Aorta (tissue), 5 donors: ENCODE measurements around the gene ZNF141. TPM values are rescaled to one million over a fixed set of nuclear protein-coding genes. Genes with fewer than 3 reads are reported as not detected.
"Not testable (repeated sequence)": the region's sequence is repeated elsewhere in the genome, so short reads cannot be mapped to it uniquely, and the experiment has no call there.

Experiments
- ATAC-seq: fragments of 200-7000 bp; cut with Tn5 transposase; one replicate; pipeline ENCODE4 v1.9.1; 2022; ENCODE audit warnings: moderate library complexity; ENCODE audit not compliant: low FRiP score
- DNase-seq, 2 donors: peaks; one replicate each; pipeline ENCODE4 v3.0.0-alpha.2; 2020
- H3K27ac ChIP-seq, 2 donors: one replicate each; pipeline ENCODE4 v1.5.1; 2013; ENCODE audit warnings: low read length in 2 of 2, mild to moderate bottlenecking in 2 of 2, moderate library complexity in 2 of 2, control low read depth in 1 of 2, inconsistent platforms in 1 of 2, low read depth in 1 of 2
- H3K27me3 ChIP-seq, 2 donors: one replicate each; pipeline ENCODE4 v1.6.1; 2013; ENCODE audit warnings: control low read depth in 1 of 2, low read length in 1 of 2, mild to moderate bottlenecking in 1 of 2, moderate library complexity in 1 of 2; ENCODE audit not compliant: insufficient read depth in 2 of 2, control insufficient read depth in 1 of 2
- H3K36me3 ChIP-seq, 2 donors: one replicate each; pipeline ENCODE4 v1.6.1; 2013; ENCODE audit warnings: control low read depth in 1 of 2, low read length in 1 of 2, mild to moderate bottlenecking in 1 of 2; ENCODE audit not compliant: insufficient read depth in 2 of 2, control insufficient read depth in 1 of 2
- H3K4me1 ChIP-seq, 2 donors: one replicate each; pipeline ENCODE4 v1.6.1; 2013; ENCODE audit warnings: low read length in 2 of 2, control low read depth in 1 of 2, mild to moderate bottlenecking in 1 of 2, moderate library complexity in 1 of 2; ENCODE audit not compliant: insufficient read depth in 2 of 2, control insufficient read depth in 1 of 2
- H3K4me3 ChIP-seq, 2 donors: one replicate each; pipeline ENCODE4 v1.5.1; 2013; ENCODE audit warnings: low read length in 2 of 2, control low read depth in 1 of 2, mild to moderate bottlenecking in 1 of 2
- H3K9me3 ChIP-seq: one replicate; pipeline ENCODE4 v1.6.1; 2013; ENCODE audit warnings: mild to moderate bottlenecking, low read length; ENCODE audit not compliant: control insufficient read depth
- WGBS, 2 donors: extraction: QIAGEN DNeasy Blood & Tissue Kit; methylation state at CpG; one replicate each; pipeline ENCODE4 v1.1.7; 2013; 5-methylcytosine and 5-hydroxymethylcytosine counted together
- intact Hi-C, 2 donors: fragments of 100-400 bp; cut with DNase I; formaldehyde crosslinking; loops; one replicate each; pipeline versions ENCODE4 v1.14.2 to v1.15.0; 2022
- polyA plus RNA-seq, 2 donors: library from polyadenylated mRNA; stranded (reverse); fragments of 200-250 nt; gene quantifications; one replicate each; pipeline ENCODE4 v1.2.3, GENCODE V29; 2013
- total RNA-seq, 2 donors: library from RNA; stranded (reverse); fragmentation: NEBNext Ultra II Directional; extraction: Animal tissue kit (Norgen Biotek cat#: 25700); gene quantifications; one replicate each; pipeline ENCODE4 v1.2.1, GENCODE V29; 2021
- donor health status: healthy with polysubstance abuse.
- donor health status: Bipolar disorder and iron deficiency.
- donor health status: DM: no; HTN: no; CAD: no.
- donor health status: DM: no; HTN: no; CAD: no.
- donor health status: DM: yes; HTN: yes; CAD: no.

Gene ZNF141
- total and polyA plus RNA-seq, 4 donors = 1.6 to 29.7 (median 13.3) TPM

- Histone ChIP-seq H3K27me3 (no peaks in the 10 kb centered on the region), H3K27ac (no peak overlapping the region), H3K4me3 (no peak overlapping the region), H3K9me3 (peaks cover 18% of the 10 kb centered on the region), H3K4me1 (no peaks in the 10 kb centered on the region), H3K36me3 (peaks cover 3 to 8% of the 10 kb centered on the region in 2 donors)
- ATAC-seq = no peak
- intact Hi-C loops = loop anchor here in 1 of 2 donors (10.0 kb wide), 1 partner anchor 72 kb away; no protein-coding TSS in a partner anchor
- DNase-seq = no peak
- WGBS, 2 donors = 97% methylated on average over 7 of the region's 7 CpGs
Observed at GRCh38 chr4:373062-373839, 35.6 kb downstream of the ZNF141 start.

GRCh38 chr4:374298-375160 lies 36.9 kb downstream of the ZNF141 start:
- DNase-seq (no peak), ATAC-seq (no peak)
- intact Hi-C loops = loop anchor here in 1 of 2 donors (10.0 kb wide), 1 partner anchor 70 kb away; no protein-coding TSS in a partner anchor
- H3K4me1 ChIP-seq = no peaks in the 10 kb centered on the region
- no peak overlapping the region for H3K27ac ChIP-seq
- peaks cover 2 to 8% of the 10 kb centered on the region in 2 donors for H3K36me3 ChIP-seq
- peak overlapping the region in 1 of 2 donors; percentile 26 for H3K4me3 ChIP-seq
- 98 to 100% methylated on average over 6 of the region's 6 CpGs for WGBS, 2 donors
- H3K27me3 ChIP-seq = no peaks in the 10 kb centered on the region
- peaks cover 21% of the 10 kb centered on the region for H3K9me3 ChIP-seq

- Histone ChIP-seq H3K27me3 (no peaks in the 10 kb centered on the region), H3K9me3 (peaks cover 15% of the 10 kb centered on the region), H3K36me3 (no peaks in the 10 kb centered on the region), H3K27ac (no peak overlapping the region), H3K4me1 (no peaks in the 10 kb centered on the region), H3K4me3 (no peak overlapping the region)
- ATAC-seq (no peak), DNase-seq (no peak)
- WGBS, 2 donors = 87% methylated on average over 10 of the region's 10 CpGs
- intact Hi-C loops = no loop called here
Observed at GRCh38 chr4:384311-385010, 46.8 kb downstream of the ZNF141 start.

- Histone ChIP-seq H3K27ac (no peak overlapping the region), H3K4me1 (no peaks in the 10 kb centered on the region), H3K4me3 (no peak overlapping the region), H3K36me3 (no peaks in the 10 kb centered on the region), H3K9me3 (peaks cover 20% of the 10 kb centered on the region), H3K27me3 (no peaks in the 10 kb centered on the region)
- ATAC-seq = no peak
- WGBS, 2 donors = 4 to 5% methylated on average over 41 to 46 of the region's 46 CpGs
- no peak for DNase-seq
- intact Hi-C loops = no loop called here
Observed at GRCh38 chr4:385934-386707, 48.5 kb downstream of the ZNF141 start.

GRCh38 chr4:386708-387105 lies 49.1 kb downstream of the ZNF141 start:
- DNase-seq (no peak), ATAC-seq (no peak)
- Histone ChIP-seq H3K4me3 (no peak overlapping the region), H3K36me3 (no peaks in the 10 kb centered on the region), H3K9me3 (peaks cover 21% of the 10 kb centered on the region), H3K27me3 (no peaks in the 10 kb centered on the region), H3K27ac (no peak overlapping the region), H3K4me1 (no peaks in the 10 kb centered on the region)
- WGBS, 2 donors = 6 to 16% methylated on average over 23 of the region's 23 CpGs
- intact Hi-C loops = no loop called here

- ATAC-seq = no peak
- WGBS, 2 donors = 96% methylated on average over 17 to 20 of the region's 20 CpGs
Observed at GRCh38 chr4:404006-404405, 66.4 kb downstream of the ZNF141 start.

GRCh38 chr4:408321-408720 lies 70.7 kb downstream of the ZNF141 start:
- H3K9me3 ChIP-seq = peaks cover 16% of the 10 kb centered on the region
- H3K27me3 ChIP-seq, H3K36me3 ChIP-seq, intact Hi-C loops, H3K27ac ChIP-seq, H3K4me1 ChIP-seq, ATAC-seq, DNase-seq, H3K4me3 ChIP-seq: not testable (repeated sequence)
- 94% methylated on average over 6 of the region's 6 CpGs for WGBS, 2 donors

More at GRCh38 chr4:404006-404405, 66.4 kb downstream of the ZNF141 start:
- DNase-seq = no peak
- H3K27ac ChIP-seq = no peak overlapping the region
- no peaks in the 10 kb centered on the region for H3K27me3 ChIP-seq
- no peaks in the 10 kb centered on the region for H3K36me3 ChIP-seq
- intact Hi-C loops = no loop called here
- H3K9me3 ChIP-seq = peaks cover 26% of the 10 kb centered on the region
- no peaks in the 10 kb centered on the region for H3K4me1 ChIP-seq
- H3K4me3 ChIP-seq = no peak overlapping the region

- Histone ChIP-seq H3K27ac (no peak overlapping the region), H3K4me1 (no peaks in the 10 kb centered on the region), H3K36me3 (no peaks in the 10 kb centered on the region), H3K27me3 (no peaks in the 10 kb centered on the region), H3K4me3 (no peak overlapping the region), H3K9me3 (peaks cover 25% of the 10 kb centered on the region)
- intact Hi-C loops = no loop called here
- DNase-seq = no peak
- WGBS, 2 donors = 89 to 96% methylated on average over 2 of the region's 2 CpGs
- ATAC-seq = no peak
Observed at GRCh38 chr4:422587-422986, 85.0 kb downstream of the ZNF141 start.
